SK-N-SH treated with all-trans-retinoic acid at 6 μM for 48 hours (cell line): ENCODE data around the gene RND2.

ENCODE experiments used
- PPARA ChIP-seq: fragments of 250-450 bp; sonication (Bioruptor Pico); IDR thresholded peaks from 2 replicates; pipeline ENCODE4 v1.5.0; 2020; ENCODE audit warnings: mild to moderate bottlenecking, borderline replicate concordance
- RARB ChIP-seq: fragments of 250-450 bp; sonication (Bioruptor Pico); IDR thresholded peaks from 2 replicates; pipeline ENCODE4 v1.8.0; 2021; ENCODE audit warnings: mild to moderate bottlenecking, moderate library complexity
- ZFP3 ChIP-seq: fragments of 250-450 bp; sonication (Bioruptor Pico); IDR thresholded peaks from 2 replicates; pipeline ENCODE4 v1.5.0; 2020; ENCODE audit warnings: mild to moderate bottlenecking, moderate library complexity
- ZNF565 ChIP-seq: fragments of 450-650 bp; formaldehyde crosslinking; conservative IDR thresholded peaks from 2 replicates; pipeline ENCODE4 v1.5.0; 2020; ENCODE audit warnings: low read depth, mild to moderate bottlenecking, moderate library complexity

DNA sequence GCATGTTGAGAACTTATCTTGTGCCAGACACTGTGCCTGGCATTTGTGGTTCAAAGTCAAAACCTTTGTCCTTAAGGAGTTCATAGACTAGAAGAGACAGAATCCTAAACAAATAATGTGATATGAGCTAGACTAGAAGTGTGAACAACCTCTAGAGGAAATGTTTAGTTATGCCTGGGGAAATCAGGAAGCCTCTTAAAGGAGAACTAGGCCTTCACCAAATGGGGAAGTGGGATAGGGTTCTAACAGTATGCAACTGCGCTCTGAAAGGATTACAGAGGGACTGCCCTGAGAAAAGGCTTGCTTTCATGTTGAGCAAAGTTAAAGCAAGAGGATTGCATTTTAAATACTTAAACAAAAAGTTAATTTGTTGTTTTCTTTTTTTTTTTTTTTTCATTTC is 39.8 kb upstream of the RND2 start:
- TF ChIP-seq ZNF565 (CRISPR knock-in tag) (no peak), RARB (no peak), PPARA (no peak), ZFP3 (CRISPR knock-in tag) (no peak)
